Osteoblast (primary cell): ENCODE results near the gene NMNAT2. TPM values are rescaled to one million over a fixed set of nuclear protein-coding genes. Genes with fewer than 3 reads are reported as not detected.
A peak's percentile ranks its signal among the peaks of the same experiment; 100 is the strongest.

Source experiments
- DNase-seq: peaks from one replicate; pipeline ENCODE4 v3.0.0; 2011; ENCODE audit warnings: low spot score, mixed read lengths; ENCODE audit not compliant: insufficient read length; ENCODE audit errors: missing footprints
- H2AFZ ChIP-seq: 2 replicates; pipeline ENCODE4 v1.6.0; 2011; ENCODE audit warnings: mild to moderate bottlenecking, low read length
- H3K27ac ChIP-seq: 2 replicates; pipeline ENCODE4 v1.5.1; 2011; ENCODE audit warnings: mild to moderate bottlenecking, low read depth, low read length, moderate library complexity
- H3K27me3 ChIP-seq: 2 replicates; pipeline ENCODE4 v1.6.0; 2012; ENCODE audit warnings: mild to moderate bottlenecking, control low read depth, inconsistent platforms, low read length, moderate library complexity; ENCODE audit not compliant: insufficient read depth
- H3K36me3 ChIP-seq: 2 replicates; pipeline ENCODE4 v1.5.1; 2011; ENCODE audit warnings: mild to moderate bottlenecking, low read length, control low read depth, moderate library complexity; ENCODE audit not compliant: insufficient read depth
- H3K4me1 ChIP-seq: 2 replicates; pipeline ENCODE4 v1.5.1; 2011; ENCODE audit warnings: mild to moderate bottlenecking, low read length, control low read depth, moderate library complexity; ENCODE audit not compliant: insufficient read depth
- H3K4me2 ChIP-seq: 2 replicates; pipeline ENCODE4 v1.6.0; 2011; ENCODE audit warnings: mild to moderate bottlenecking, low read length; ENCODE audit not compliant: insufficient read depth
- H3K4me3 ChIP-seq: fragments of 200-600 bp; sonication (generic); 3 replicates; pipeline ENCODE4 v1.5.1; 2012; ENCODE audit warnings: mild to moderate bottlenecking, low read length, inconsistent platforms; ENCODE audit not compliant: insufficient read depth
- H3K79me2 ChIP-seq: 2 replicates; pipeline ENCODE4 v1.6.0; 2012; ENCODE audit warnings: mild to moderate bottlenecking, low read length, control low read depth, inconsistent platforms; ENCODE audit not compliant: insufficient read depth
- H3K9me3 ChIP-seq: 2 replicates; pipeline ENCODE4 v1.5.1; 2011; ENCODE audit warnings: low read depth, low read length, control low read depth
- H4K20me1 ChIP-seq: 2 replicates; pipeline ENCODE4 v1.6.0; 2012; ENCODE audit warnings: mild to moderate bottlenecking, low read length, control low read depth; ENCODE audit not compliant: insufficient read depth
- CTCF ChIP-seq: IDR thresholded peaks from 2 replicates; pipeline ENCODE4 v1.5.1; 2011; ENCODE audit warnings: mild to moderate bottlenecking, low read depth, low read length, moderate library complexity; ENCODE audit errors: extremely low read depth
- total RNA-seq: library from RNA; depleted of rRNA; stranded (reverse); fragments of >200 nt; gene quantifications from 2 replicates; pipeline ENCODE4 v1.2.3, GENCODE V29; 2012

Gene NMNAT2
- total RNA-seq, 1 donor = 2.5 TPM

- H3K27ac ChIP-seq = no peak overlapping the region
- DNase-seq = no peak
- no peak overlapping the region for H3K4me3 ChIP-seq
- no peaks in the 10 kb centered on the region for H3K27me3 ChIP-seq
- no peak for TF ChIP-seq CTCF
- no peaks in the 10 kb centered on the region for H3K36me3 ChIP-seq
- H3K4me1 ChIP-seq = peaks cover 15% of the 10 kb centered on the region
- H4K20me1 ChIP-seq = no peaks in the 10 kb centered on the region
- no peaks in the 10 kb centered on the region for H3K79me2 ChIP-seq
- no peak overlapping the region for H2AFZ ChIP-seq
- H3K4me2 ChIP-seq = no peak overlapping the region
- H3K9me3 ChIP-seq = no peaks in the 10 kb centered on the region
Measured at GRCh38 chr1:183293876-183294275, 124.3 kb downstream of the NMNAT2 start.

- H3K27me3 ChIP-seq = no peaks in the 10 kb centered on the region
- no peaks in the 10 kb centered on the region for H3K79me2 ChIP-seq
- H3K4me2 ChIP-seq = no peak overlapping the region
- no peak overlapping the region for H2AFZ ChIP-seq
- H3K27ac ChIP-seq = no peak overlapping the region
- no peak overlapping the region for H3K4me3 ChIP-seq
- H3K36me3 ChIP-seq = no peaks in the 10 kb centered on the region
- TF ChIP-seq CTCF = no peak
- no peaks in the 10 kb centered on the region for H3K9me3 ChIP-seq
- H4K20me1 ChIP-seq = no peaks in the 10 kb centered on the region
- no peak for DNase-seq
- H3K4me1 ChIP-seq = peaks cover 15% of the 10 kb centered on the region
Measured at GRCh38 chr1:183293241-183293640, 124.9 kb downstream of the NMNAT2 start.

- no peak for TF ChIP-seq CTCF
- no peaks in the 10 kb centered on the region for H3K27me3 ChIP-seq
- peaks cover 21% of the 10 kb centered on the region for H3K4me1 ChIP-seq
- H3K4me3 ChIP-seq = no peak overlapping the region
- peak overlapping the region; percentile 49 for H3K4me2 ChIP-seq
- no peaks in the 10 kb centered on the region for H3K36me3 ChIP-seq
- H3K79me2 ChIP-seq = no peaks in the 10 kb centered on the region
- no peaks in the 10 kb centered on the region for H4K20me1 ChIP-seq
- H3K9me3 ChIP-seq = no peaks in the 10 kb centered on the region
- H2AFZ ChIP-seq = peak overlapping the region; percentile 38
- peak overlapping the region; percentile 86 for H3K27ac ChIP-seq
- peak; percentile 92 for DNase-seq
Measured at GRCh38 chr1:183291802-183292514, 126.2 kb downstream of the NMNAT2 start.

- no peaks in the 10 kb centered on the region for H3K9me3 ChIP-seq
- H4K20me1 ChIP-seq = no peaks in the 10 kb centered on the region
- no peaks in the 10 kb centered on the region for H3K79me2 ChIP-seq
- H3K36me3 ChIP-seq = no peaks in the 10 kb centered on the region
- peaks cover 22% of the 10 kb centered on the region for H3K4me1 ChIP-seq
- peak overlapping the region; percentile 86 for H3K27ac ChIP-seq
- peak overlapping the region; percentile 38 for H2AFZ ChIP-seq
- no peak for TF ChIP-seq CTCF
- no peak for DNase-seq
- peak overlapping the region; percentile 49 for H3K4me2 ChIP-seq
- H3K4me3 ChIP-seq = no peak overlapping the region
- no peaks in the 10 kb centered on the region for H3K27me3 ChIP-seq
Measured at GRCh38 chr1:183291216-183291762, 126.9 kb downstream of the NMNAT2 start.
